Erythroblast (primary cell): ENCODE data around the gene FAM20C.

Source experiments
- GATA1 ChIP-seq: IDR thresholded peaks from 2 replicates; pipeline ENCODE4 v1.6.1; 2011; ENCODE audit warnings: low read depth, mild to moderate bottlenecking, control low read depth, low read length, moderate library complexity
- POLR2A ChIP-seq: IDR thresholded peaks from 2 replicates; pipeline ENCODE4 v1.6.1; 2011; ENCODE audit warnings: mild to moderate bottlenecking, low read length

DNA sequence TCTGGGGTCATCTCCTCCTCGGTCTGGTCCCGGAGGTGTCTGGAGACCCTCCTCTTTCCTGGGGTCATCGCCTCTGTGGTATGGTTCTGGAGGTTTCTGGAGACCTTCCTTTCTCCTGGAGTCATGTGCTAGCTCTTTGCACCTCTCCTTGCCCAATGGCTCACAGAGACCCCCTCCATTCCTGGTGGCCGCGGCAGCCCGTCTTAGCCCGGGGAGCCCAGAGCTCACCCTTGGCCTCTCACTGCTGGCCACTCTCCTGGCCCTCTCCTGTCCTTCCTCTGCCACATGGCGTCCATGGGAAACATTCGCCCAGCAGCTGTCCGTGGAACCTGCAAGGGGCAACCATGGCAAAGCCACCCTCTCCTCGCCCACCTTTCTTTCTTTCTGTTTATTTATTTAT lies 77.3 kb downstream of the FAM20C start:
- TF ChIP-seq POLR2A (no peak), GATA1 (no peak)
